NCI-H526 (cell line): ENCODE data around the gene TARS1.
"Not testable (repeated sequence)": the region's sequence is repeated elsewhere in the genome, so short reads cannot be mapped to it uniquely, and the experiment has no call there.

Source experiments
- DNase-seq, 2 experiments: peaks; one replicate each; lab custom pipeline; 2025; lab: John Stamatoyannopoulos, UW

Gene TARS1

DNA sequence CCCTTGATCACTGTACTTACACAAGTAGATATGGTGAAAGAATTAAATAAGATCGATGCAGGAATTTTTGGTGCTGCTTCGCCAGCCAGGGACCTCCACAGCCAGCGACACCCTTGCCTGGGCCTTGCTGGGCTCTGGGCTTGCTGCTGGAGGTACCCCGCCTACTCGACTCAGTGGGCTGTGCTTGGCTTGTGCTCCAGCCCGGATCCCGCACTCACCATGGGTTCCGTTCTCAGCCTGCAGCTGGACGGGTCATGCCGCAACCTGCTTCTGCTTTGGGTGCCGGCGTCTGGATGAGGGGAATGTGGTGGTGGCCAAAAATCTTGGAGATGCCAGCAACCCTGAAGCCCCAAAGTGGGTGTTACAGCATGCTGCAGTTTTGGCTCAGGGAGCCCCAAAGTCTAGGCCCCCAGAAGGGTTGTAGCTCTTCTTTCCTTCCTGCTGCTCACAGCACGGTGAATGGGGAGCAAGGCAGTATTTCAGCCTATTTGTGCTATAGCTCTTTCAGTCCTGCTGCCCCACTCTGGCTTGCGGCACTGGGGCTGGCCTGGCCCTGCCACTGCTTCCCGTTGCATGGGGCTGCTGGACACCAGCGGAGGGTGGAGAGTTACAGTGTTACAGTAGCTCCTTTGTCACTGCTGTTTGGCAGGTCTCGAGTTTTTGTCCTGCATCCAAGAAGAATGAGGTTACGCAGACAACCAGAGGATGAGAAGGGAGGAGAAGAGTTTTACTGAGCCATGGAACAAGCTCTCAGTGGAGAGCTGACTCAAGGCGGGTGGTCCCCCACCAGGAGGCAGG lies 48.0 kb downstream of the TARS1 start:
- DNase-seq = no peak

DNA sequence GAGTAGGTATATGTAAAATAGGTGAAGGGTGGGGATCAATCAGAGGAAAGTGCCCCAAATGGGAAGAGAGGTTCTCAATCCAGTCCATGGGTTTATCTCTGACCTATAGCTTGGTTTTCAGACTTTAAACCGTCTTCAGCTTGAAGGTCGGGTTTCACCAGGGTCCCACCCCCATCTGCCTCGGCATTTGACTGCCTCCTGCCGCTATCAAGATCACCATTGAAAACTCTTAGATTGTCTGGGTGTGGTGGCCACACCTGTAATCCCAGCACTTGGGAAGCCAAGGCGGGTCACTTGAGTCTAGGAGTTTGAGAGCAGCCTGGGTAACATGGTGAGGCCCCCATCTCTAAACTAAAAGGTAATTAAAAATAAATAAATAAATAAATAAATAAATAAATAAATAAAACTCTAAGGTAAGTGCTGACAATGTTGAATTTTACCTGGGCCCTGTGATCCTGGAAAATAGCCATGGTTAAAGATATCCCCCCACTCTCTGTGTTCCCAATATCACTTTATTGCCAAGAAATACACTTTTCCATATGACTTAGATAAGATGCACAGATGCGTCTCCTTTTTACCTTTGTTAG lies 48.8 kb downstream of the TARS1 start:
- no peak for DNase-seq

DNA sequence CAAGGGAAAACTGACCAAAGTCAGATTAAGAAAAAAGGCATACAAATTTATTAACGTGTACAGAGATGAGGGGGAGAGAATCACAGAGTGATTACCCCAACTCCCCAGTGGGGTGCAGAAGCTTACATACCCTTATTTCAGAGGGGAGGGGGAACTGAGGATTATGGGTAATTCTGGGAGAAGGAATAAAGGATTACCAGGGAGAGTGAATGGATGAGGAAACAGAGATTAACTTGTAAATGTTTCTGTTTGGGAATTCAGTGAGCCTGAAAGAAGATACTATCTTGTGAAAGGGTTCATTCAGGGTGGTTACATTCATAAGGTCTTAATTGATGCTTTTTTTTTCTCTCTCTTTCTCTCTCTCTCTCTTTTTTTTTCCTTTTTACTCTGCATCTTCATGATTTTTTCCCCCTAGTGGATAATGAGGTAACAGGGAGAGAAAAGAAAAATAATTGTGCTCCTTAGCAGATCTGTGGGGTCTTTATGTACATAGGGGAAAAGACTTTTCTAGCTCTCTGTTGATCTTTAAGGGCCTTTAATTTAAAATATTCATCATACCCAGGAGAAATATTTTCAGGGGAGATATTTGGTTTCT lies 49.4 kb downstream of the TARS1 start:
- DNase-seq = no peak

GRCh38 chr5:33491941-33492340 lies 51.2 kb downstream of the TARS1 start:
- DNase-seq = no peak

DNA sequence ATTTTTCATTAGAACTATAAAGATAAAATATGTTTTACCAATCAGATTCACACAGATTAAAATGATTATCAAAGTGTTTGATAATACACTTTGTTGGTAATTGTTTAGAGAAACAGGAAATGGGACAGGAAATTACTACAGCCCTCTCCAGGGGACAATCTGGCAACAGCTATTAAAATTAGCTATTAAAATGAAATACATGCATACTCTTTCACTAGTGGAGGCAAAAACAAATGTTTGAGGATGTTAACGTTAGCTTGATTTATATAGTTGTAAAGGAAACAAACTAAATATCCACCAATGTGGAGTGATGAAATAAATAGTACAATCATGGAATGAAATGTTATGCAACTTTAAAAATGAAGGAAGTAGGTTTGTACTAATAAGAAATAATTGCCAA lies 53.7 kb downstream of the TARS1 start:
- DNase-seq = no peak

DNA sequence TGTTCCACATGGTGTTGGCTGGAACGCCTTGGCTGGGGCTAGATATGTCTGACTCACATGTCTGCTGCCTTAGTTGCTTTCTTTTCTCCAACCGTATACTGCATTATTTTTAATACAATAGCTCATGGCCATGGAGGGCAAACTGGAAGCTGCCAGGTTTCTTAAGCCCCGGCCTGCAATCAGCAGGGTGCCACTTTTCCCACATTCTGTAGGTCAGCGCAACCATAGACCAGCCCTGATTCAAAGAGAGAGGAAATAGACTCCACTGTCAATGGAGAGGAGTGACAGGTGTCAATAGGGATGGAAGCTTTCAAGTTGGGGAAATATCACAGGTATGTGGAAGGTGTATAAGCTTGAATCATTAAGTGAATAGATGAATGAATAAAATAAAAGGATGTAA lies 60.5 kb downstream of the TARS1 start:
- no peak for DNase-seq

DNA sequence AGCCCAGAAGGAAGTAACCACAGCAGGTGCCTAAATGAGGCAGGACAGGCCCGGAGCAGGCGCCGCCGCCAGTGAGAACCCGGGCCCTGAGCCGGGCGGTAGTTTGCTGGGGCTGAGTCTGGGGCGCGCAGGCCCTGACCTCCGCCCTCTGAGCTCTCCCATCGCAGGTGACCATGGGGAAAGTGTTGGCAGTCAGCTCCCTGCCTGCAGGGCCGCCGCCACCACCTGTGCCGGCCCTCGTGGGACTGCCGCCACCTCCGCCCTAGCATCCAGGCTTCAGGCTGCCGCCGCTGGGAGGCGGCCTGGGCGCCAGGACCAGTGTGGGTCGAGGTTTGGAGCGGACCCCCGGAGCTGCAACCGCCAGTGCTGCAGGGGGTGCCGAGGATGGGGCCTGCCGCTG lies 61.1 kb downstream of the TARS1 start:
- no peak for DNase-seq

DNA sequence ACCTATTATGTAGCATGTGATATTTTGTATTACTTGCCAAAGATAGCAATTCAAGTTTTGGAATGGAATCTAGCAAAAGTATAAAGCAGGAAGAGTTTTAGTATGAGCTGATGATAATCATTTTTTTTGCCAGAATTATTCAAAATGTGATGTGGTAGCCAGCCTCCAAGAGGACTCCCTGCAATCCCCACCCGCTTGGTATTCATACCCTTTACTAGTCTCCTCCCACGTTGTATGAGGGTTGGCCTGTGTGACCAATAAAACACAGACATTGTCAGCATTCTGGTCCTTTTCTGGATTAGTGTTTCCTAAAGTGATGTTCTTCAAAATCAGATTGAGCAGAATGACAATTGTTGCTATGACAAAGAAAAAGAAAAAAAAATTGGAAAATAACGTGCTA lies 63.8 kb downstream of the TARS1 start:
- DNase-seq = no peak

- DNase-seq = no peak
Observed at GRCh38 chr5:33507426-33507825, 66.7 kb downstream of the TARS1 start.

DNA sequence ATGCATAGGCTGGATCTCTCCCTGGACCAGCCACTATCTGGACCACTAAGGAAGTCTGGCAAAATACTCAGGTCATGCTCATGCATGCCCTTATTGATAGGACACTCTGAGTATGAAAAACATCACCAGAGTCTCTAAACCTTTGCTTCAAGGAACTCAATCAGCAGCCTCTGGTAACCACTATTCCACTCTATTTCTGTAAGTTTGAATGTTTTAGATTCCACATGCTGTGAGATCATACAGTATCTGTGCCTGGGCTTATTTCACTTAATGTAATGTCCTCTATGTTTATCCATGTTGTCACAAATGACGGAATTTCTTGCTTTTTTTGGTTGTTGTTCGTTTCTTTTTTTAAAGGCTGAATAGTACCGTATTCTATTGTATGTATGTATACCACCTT lies 68.3 kb downstream of the TARS1 start:
- no peak for DNase-seq

- no peak for DNase-seq
Observed at GRCh38 chr5:33513462-33514185, 72.9 kb downstream of the TARS1 start.

GRCh38 chr5:33515366-33515765 lies 74.6 kb downstream of the TARS1 start:
- DNase-seq = not testable (repeated sequence)

DNA sequence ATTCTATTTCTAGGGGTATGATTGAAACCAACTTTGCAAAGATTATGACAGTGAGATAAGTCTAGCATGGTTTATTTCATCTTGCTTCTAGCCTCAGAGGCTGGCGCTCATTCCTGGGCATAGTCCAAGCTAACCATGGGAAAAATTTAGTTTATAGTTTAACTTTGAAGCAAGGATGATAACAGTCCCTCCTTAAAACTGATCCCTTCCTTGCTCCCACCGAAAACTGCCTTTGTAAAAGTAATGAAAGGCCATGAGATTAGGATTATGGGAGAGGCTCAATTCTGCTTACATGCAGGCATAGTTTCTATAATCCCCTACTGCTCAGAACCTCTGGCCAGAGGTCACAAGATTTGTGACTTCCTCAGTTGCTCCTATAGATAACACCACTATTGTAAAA lies 75.7 kb downstream of the TARS1 start:
- no peak for DNase-seq
